IMR-90 (cell line): ENCODE measurements around the gene OR3A2. TPM values are rescaled to one million over a fixed set of nuclear protein-coding genes. Genes with fewer than 3 reads are reported as not detected.

Experiments used
- ATAC-seq: fragments of 200-7000 bp; cut with Tn5 transposase; 2 replicates; pipeline ENCODE4 v1.9.1; 2020; ENCODE audit warnings: low read depth, mild to moderate bottlenecking, moderate library complexity
- BruUV-seq: library from RNA; stranded (reverse); fragments of 400-500 nt; replicated peaks from 2 replicates; lab custom pipeline; 2021; lab: Mats Ljungman, UMichigan
- CTCF ChIA-PET: fragments of 300-600 bp; formaldehyde crosslinking; extraction: SDS; loops from one replicate; lab custom pipeline; 2021; ENCODE audit warnings: antibody characterized with exemption; lab: Yijun Ruan, JAX
- POLR2A ChIA-PET: fragments of 300-600 bp; sonication (Branson Sonifier 250); formaldehyde crosslinking; loops from one replicate; lab custom pipeline; 2022; ENCODE audit warnings: antibody characterized with exemption; ENCODE audit not compliant: unreplicated experiment; lab: Charles Lee
- DNase-seq: peaks from one replicate; pipeline ENCODE4 v3.0.0; 2013
- H2AFZ ChIP-seq: replicated peaks from 2 replicates; pipeline ENCODE3; 2013; ENCODE audit warnings: low read length, mild to moderate bottlenecking; ENCODE audit not compliant: poor library complexity
- H2AK5ac ChIP-seq: 2 replicates; pipeline ENCODE4 v1.6.1; 2013; ENCODE audit warnings: low read depth, low read length, inconsistent platforms
- H2AK9ac ChIP-seq: replicated peaks from 2 replicates; pipeline ENCODE3; 2013; ENCODE audit warnings: mild to moderate bottlenecking, low read depth, low read length, moderate library complexity; ENCODE audit not compliant: poor library complexity
- H2BK120ac ChIP-seq: 2 replicates; pipeline ENCODE4 v1.6.1; 2013; ENCODE audit warnings: low read depth, low read length, inconsistent platforms
- H2BK15ac ChIP-seq: 3 replicates; pipeline ENCODE4 v1.6.1; 2013; ENCODE audit warnings: low read depth, low read length, inconsistent platforms
- H2BK20ac ChIP-seq: 2 replicates; pipeline ENCODE4 v1.6.1; 2013; ENCODE audit warnings: low read depth, mild to moderate bottlenecking, inconsistent platforms, low read length, moderate library complexity
- H2BK5ac ChIP-seq: 2 replicates; pipeline ENCODE4 v1.6.1; 2013; ENCODE audit warnings: mild to moderate bottlenecking, low read depth, low read length, inconsistent platforms; ENCODE audit not compliant: poor library complexity, severe bottlenecking
- H3K14ac ChIP-seq: replicated peaks from 2 replicates; pipeline ENCODE4 v1.6.1; 2013; ENCODE audit warnings: low read depth, low read length, inconsistent platforms
- H3K18ac ChIP-seq: 2 replicates; pipeline ENCODE4 v1.6.1; 2013; ENCODE audit warnings: low read depth, low read length, control low read depth
- H3K23ac ChIP-seq: 2 replicates; pipeline ENCODE4 v1.6.1; 2013; ENCODE audit warnings: low read depth, low read length, inconsistent platforms
- H3K27ac ChIP-seq: 2 replicates; pipeline ENCODE4 v1.5.1; 2013; ENCODE audit warnings: mild to moderate bottlenecking, control low read depth, low read length; ENCODE audit not compliant: insufficient read depth
- H3K27me3 ChIP-seq: 2 replicates; pipeline ENCODE4 v1.6.1; 2013; ENCODE audit warnings: low read length; ENCODE audit not compliant: control insufficient read depth, insufficient read depth
- H3K36me3 ChIP-seq: 2 replicates; pipeline ENCODE4 v1.6.1; 2013; ENCODE audit warnings: low read length, mixed read lengths; ENCODE audit not compliant: control insufficient read depth, insufficient read depth
- H3K4ac ChIP-seq: 2 replicates; pipeline ENCODE4 v1.6.1; 2013; ENCODE audit warnings: low read depth, low read length, inconsistent platforms
- H3K4me1 ChIP-seq: 2 replicates; pipeline ENCODE4 v1.6.1; 2013; ENCODE audit warnings: low read length, mixed read lengths; ENCODE audit not compliant: control insufficient read depth, insufficient read depth
- H3K4me2 ChIP-seq: 2 replicates; pipeline ENCODE4 v1.6.1; 2013; ENCODE audit warnings: low read depth, mild to moderate bottlenecking, control low read depth, low read length, moderate library complexity
- H3K4me3 ChIP-seq: 2 replicates; pipeline ENCODE4 v1.5.1; 2013; ENCODE audit warnings: low read depth, mild to moderate bottlenecking, control low read depth, low read length, moderate library complexity; ENCODE audit not compliant: insufficient read depth
- H3K56ac ChIP-seq: 2 replicates; pipeline ENCODE4 v1.6.1; 2013; ENCODE audit warnings: low read length, inconsistent platforms; ENCODE audit not compliant: insufficient read depth; ENCODE audit errors: extremely low read depth
- H3K79me1 ChIP-seq, 2 experiments: 2 replicates each; pipeline ENCODE4 v1.6.1; 2013; ENCODE audit warnings: low read length in 2 of 2, inconsistent platforms in 1 of 2, low read depth in 1 of 2
- H3K9ac ChIP-seq: 2 replicates; pipeline ENCODE4 v1.6.1; 2013; ENCODE audit warnings: low read depth, low read length, control low read depth
- H3K9me1 ChIP-seq: 2 replicates; pipeline ENCODE4 v1.6.1; 2013; ENCODE audit warnings: low read length, inconsistent platforms; ENCODE audit not compliant: insufficient read depth
- H3K9me3 ChIP-seq: 2 replicates; pipeline ENCODE4 v1.6.1; 2013; ENCODE audit warnings: low read length; ENCODE audit not compliant: control insufficient read depth, insufficient read depth
- H4K20me1 ChIP-seq: 2 replicates; pipeline ENCODE4 v1.6.1; 2013; ENCODE audit warnings: low read length, inconsistent platforms; ENCODE audit not compliant: insufficient read depth
- H4K5ac ChIP-seq: 2 replicates; pipeline ENCODE4 v1.6.1; 2013; ENCODE audit warnings: mild to moderate bottlenecking, low read depth, low read length, control low read depth
- H4K8ac ChIP-seq, 2 experiments: 2 replicates each; pipeline ENCODE4 v1.6.1; 2013; ENCODE audit warnings: low read depth in 2 of 2, low read length in 2 of 2, control low read depth in 1 of 2, inconsistent platforms in 1 of 2
- H4K91ac ChIP-seq: 2 replicates; pipeline ENCODE4 v1.6.1; 2013; ENCODE audit warnings: low read depth, low read length, inconsistent platforms; ENCODE audit not compliant: insufficient read depth
- CTCF ChIP-seq: conservative IDR thresholded peaks from 2 replicates; pipeline ENCODE4 v1.5.1; 2012; ENCODE audit warnings: mild to moderate bottlenecking, low read depth, low read length, improper control_type of control experiment
- ELK1 ChIP-seq: fragments of 150-350 bp; IDR thresholded peaks from 2 replicates; pipeline ENCODE4 v1.6.1; 2016; ENCODE audit warnings: low read depth, mild to moderate bottlenecking, low read length, moderate library complexity, borderline replicate concordance
- FOS ChIP-seq: fragments of 150-350 bp; IDR thresholded peaks from 2 replicates; pipeline ENCODE4 v1.6.1; 2016; ENCODE audit warnings: low read depth, low read length
- MAZ ChIP-seq: IDR thresholded peaks from 2 replicates; pipeline ENCODE4 v1.6.1; 2012; ENCODE audit warnings: low read depth, mild to moderate bottlenecking, low read length, improper control_type of control experiment, moderate library complexity, borderline replicate concordance
- MXI1 ChIP-seq: IDR thresholded peaks from 2 replicates; pipeline ENCODE4 v1.6.1; 2012; ENCODE audit warnings: low read depth, mild to moderate bottlenecking, low read length, moderate library complexity, borderline replicate concordance
- RAD21 ChIP-seq: IDR thresholded peaks from 2 replicates; pipeline ENCODE4 v1.6.1; 2012; ENCODE audit warnings: low read length, improper control_type of control experiment
- RCOR1 ChIP-seq: IDR thresholded peaks from 2 replicates; pipeline ENCODE4 v1.6.1; 2012; ENCODE audit warnings: mild to moderate bottlenecking, low read length, improper control_type of control experiment; ENCODE audit not compliant: insufficient replicate concordance
- SMC3 ChIP-seq: fragments of 150-350 bp; IDR thresholded peaks from 2 replicates; pipeline ENCODE4 v1.6.1; 2016; ENCODE audit warnings: low read depth, mild to moderate bottlenecking, antibody characterized with exemption, low read length, moderate library complexity
- WGBS, 2 experiments: methylation state at CpG; one replicate each; pipeline versions ENCODE4 v1.1.5 to v1.1.7; 2013; ENCODE audit warnings: missing lambda C conversion rate in 2 of 2; ENCODE audit not compliant: insufficient read length in 1 of 2; ENCODE audit errors: extremely low coverage in 2 of 2; 5-methylcytosine and 5-hydroxymethylcytosine counted together
- dilution Hi-C: fragments of 300-500 bp; cut with HindIII; formaldehyde crosslinking; loops from one replicate; pipeline ENCODE4 v1.14.3; 2018; ENCODE audit warnings: low sequenced_read_pairs; ENCODE audit not compliant: unreplicated experiment
- in situ Hi-C: fragments of 300-500 bp; cut with MboI; formaldehyde crosslinking; loops from 3 replicates; pipeline ENCODE4 v1.14.3; 2019; ENCODE audit warnings: low sequenced_read_pairs, inconsistent platforms, mixed read lengths
- intact Hi-C: fragments of 100-400 bp; cut with micrococcal nuclease; formaldehyde crosslinking; loops from 2 replicates; pipeline ENCODE4 v1.10.0; 2022
- polyA plus RNA-seq, 3 experiments: library from polyadenylated mRNA; depleted of rRNA; stranded (reverse); fragments of >200 nt; gene quantifications; 2 replicates each; pipeline ENCODE4 v1.2.3, GENCODE V29; 2012; ENCODE audit warnings: low replicate concordance in 1 of 3
- total RNA-seq: library from RNA; depleted of rRNA; stranded (reverse); fragments of >200 nt; gene quantifications from 2 replicates; pipeline ENCODE4 v1.2.3, GENCODE V29; 2012

OR3A2 gene
- total and polyA plus RNA-seq, 2 of the 4 experiments (the other 2 are of a cell fraction), result not detected

- H3K9ac ChIP-seq, result no peak overlapping the region
- H2AFZ ChIP-seq, result no peak overlapping the region
- H3K4me1 ChIP-seq, result no peaks in the 10 kb centered on the region
- H2BK15ac ChIP-seq, result no peak overlapping the region
- H3K4me3 ChIP-seq, result no peak overlapping the region
- in situ Hi-C loops (no loop called here), intact Hi-C loops (no loop called here), dilution Hi-C loops (no loop called here)
- H3K36me3 ChIP-seq, result no peaks in the 10 kb centered on the region
- H2AK9ac ChIP-seq, result no peak overlapping the region
- no peak overlapping the region for H3K18ac ChIP-seq
- POLR2A ChIA-PET, result no interaction called here
- no peak overlapping the region for H3K27ac ChIP-seq
- H3K14ac ChIP-seq, result no peak overlapping the region
- no peaks in the 10 kb centered on the region for H3K9me1 ChIP-seq
- no peak overlapping the region for H4K91ac ChIP-seq
- no peak overlapping the region for H2BK20ac ChIP-seq
- no peak overlapping the region for H2BK5ac ChIP-seq
- CTCF ChIA-PET, result no interaction called here
- no peaks in the 10 kb centered on the region for H3K79me1 ChIP-seq
- TF ChIP-seq CTCF, result no peak
- no peak for TF ChIP-seq ELK1
- no peak for TF ChIP-seq RAD21
- TF ChIP-seq FOS, result no peak
- TF ChIP-seq MAZ, result no peak
- no peak for TF ChIP-seq SMC3
- no peak for TF ChIP-seq MXI1
- no peak for TF ChIP-seq RCOR1
- no peak overlapping the region for H3K4ac ChIP-seq
- no TSS peak for BruUV-seq
- no peak overlapping the region for H2BK120ac ChIP-seq
- DNase-seq, result no peak
- no peaks in the 10 kb centered on the region for H4K20me1 ChIP-seq
- no peak overlapping the region for H2AK5ac ChIP-seq
- H4K5ac ChIP-seq, result no peak overlapping the region
- no peak for ATAC-seq
- no peak overlapping the region for H3K56ac ChIP-seq
- no peak overlapping the region for H3K23ac ChIP-seq
- no peak overlapping the region for H3K4me2 ChIP-seq
- H4K8ac ChIP-seq, result no peak overlapping the region
- 14% methylated on average over 2 of the region's 3 CpGs; no CpG with 5 or more reads in 1 of the 2 experiments for WGBS, 2 experiments
- peaks cover 5% of the 10 kb centered on the region; the same call in 1 of the 2 replicates for H3K9me3 ChIP-seq
- H3K27me3 ChIP-seq, result no peaks in the 10 kb centered on the region
Measured at GRCh38 chr17:3316836-3317235, 69.3 kb downstream of the OR3A2 start.
